ENCODE results near the gene DUSP3. TPM values are rescaled to one million over a fixed set of nuclear protein-coding genes. Genes with fewer than 3 reads are reported as not detected.
A peak's percentile ranks its signal among the peaks of the same experiment; 100 is the strongest.

The DUSP3 gene
- total and polyA plus RNA-seq, 2 donors, result 12.2 to 37.2 TPM

GRCh38 chr17:43790311-43790940 lies 11.6 kb upstream of the DUSP3 start:
- DNase-seq (ENCODE audit: low read depth in 6 of 9, low spot score in 9 of 9), result no peak
- Histone ChIP-seq H3K27me3 (ENCODE audit: control insufficient read depth in 2 of 2, insufficient read depth in 1 of 2, low read length in 1 of 2) (no peaks in the 10 kb centered on the region), H3K36me3 (ENCODE audit: control insufficient read depth in 2 of 2, insufficient read depth in 2 of 2, low read length in 1 of 2) (no peaks in the 10 kb centered on the region), H3K4me1 (ENCODE audit: control insufficient read depth in 2 of 2, insufficient read depth in 2 of 2, low read length in 2 of 2) (no peaks in the 10 kb centered on the region), H3K9me3 (ENCODE audit: control insufficient read depth in 2 of 2, insufficient read depth in 1 of 2, low read length in 1 of 2) (no peaks in the 10 kb centered on the region), H3K4me3 (ENCODE audit: low read length in 2 of 2) (no peak overlapping the region), H3K27ac (ENCODE audit: low read depth in 1 of 2, low read length in 1 of 2) (no peak overlapping the region)
- 91% methylated on average over 14 of the region's 14 CpGs for WGBS

DNA sequence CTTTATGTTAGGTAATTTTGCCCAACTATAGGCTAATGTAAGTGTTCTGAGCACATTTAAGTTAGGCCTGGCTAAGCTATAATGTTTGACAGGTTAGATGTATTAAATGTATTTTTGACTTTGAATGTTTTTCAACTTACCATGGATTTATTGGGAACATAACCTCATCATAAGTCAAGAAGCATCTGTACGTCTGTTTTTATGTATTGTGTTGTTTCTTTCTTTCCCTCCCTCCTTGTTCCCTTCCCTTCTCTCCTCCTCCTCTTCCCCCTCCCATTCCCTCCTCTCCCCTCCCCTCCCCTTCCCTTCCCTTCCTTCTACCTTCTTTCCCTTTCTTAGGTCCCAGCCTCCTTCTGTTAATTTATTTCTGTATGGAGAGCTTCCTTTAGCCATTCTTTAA lies 10.7 kb upstream of the DUSP3 start:
- H3K9me3 ChIP-seq (ENCODE audit: control insufficient read depth in 2 of 2, insufficient read depth in 1 of 2, low read length in 1 of 2), result no peaks in the 10 kb centered on the region
- no peak overlapping the region for H3K4me3 ChIP-seq (ENCODE audit: low read length in 2 of 2)
- WGBS, result 98% methylated on average over 1 of the region's 1 CpG
- no peaks in the 10 kb centered on the region for H3K36me3 ChIP-seq (ENCODE audit: control insufficient read depth in 2 of 2, insufficient read depth in 2 of 2, low read length in 1 of 2)
- peaks cover 0 to 3% of the 10 kb centered on the region in 2 donors for H3K27me3 ChIP-seq (ENCODE audit: control insufficient read depth in 2 of 2, insufficient read depth in 1 of 2, low read length in 1 of 2)
- H3K4me1 ChIP-seq (ENCODE audit: control insufficient read depth in 2 of 2, insufficient read depth in 2 of 2, low read length in 2 of 2), result no peaks in the 10 kb centered on the region
- DNase-seq (ENCODE audit: low read depth in 6 of 9, low spot score in 9 of 9), result no peak
- H3K27ac ChIP-seq (ENCODE audit: low read depth in 1 of 2, low read length in 1 of 2), result no peak overlapping the region

- Histone ChIP-seq H3K27me3 (ENCODE audit: control insufficient read depth in 2 of 2, insufficient read depth in 1 of 2, low read length in 1 of 2) (peaks cover 0 to 5% of the 10 kb centered on the region in 2 donors), H3K27ac (ENCODE audit: low read depth in 1 of 2, low read length in 1 of 2) (no peak overlapping the region), H3K4me3 (ENCODE audit: low read length in 2 of 2) (no peak overlapping the region), H3K9me3 (ENCODE audit: control insufficient read depth in 2 of 2, insufficient read depth in 1 of 2, low read length in 1 of 2) (no peaks in the 10 kb centered on the region), H3K4me1 (ENCODE audit: control insufficient read depth in 2 of 2, insufficient read depth in 2 of 2, low read length in 2 of 2) (no peaks in the 10 kb centered on the region), H3K36me3 (ENCODE audit: control insufficient read depth in 2 of 2, insufficient read depth in 2 of 2, low read length in 1 of 2) (no peaks in the 10 kb centered on the region)
- no peak for DNase-seq (ENCODE audit: low read depth in 6 of 9, low spot score in 9 of 9)
- WGBS, result 92% methylated on average over 5 of the region's 5 CpGs
Observed at GRCh38 chr17:43788540-43788939, 9.8 kb upstream of the DUSP3 start.

DNA sequence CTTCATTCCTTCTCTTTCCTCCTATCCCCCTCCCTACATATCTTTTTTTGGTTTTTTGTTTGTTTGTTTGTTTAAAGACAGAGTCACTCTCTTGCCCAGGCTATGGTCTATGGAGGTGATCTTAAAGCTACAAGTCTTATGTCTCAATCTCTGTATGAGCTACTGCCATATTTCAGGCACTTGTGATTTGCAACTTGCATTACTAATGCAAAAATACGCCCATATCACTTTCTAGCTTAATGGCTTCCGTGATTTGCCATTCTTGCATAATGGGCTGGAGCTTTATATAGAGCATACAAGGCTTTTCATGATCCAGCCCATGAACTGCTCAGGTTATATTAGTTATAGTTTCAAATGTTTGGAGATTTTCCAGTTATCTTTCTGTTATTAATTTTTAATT lies 9.0 kb upstream of the DUSP3 start:
- H3K4me1 ChIP-seq (ENCODE audit: control insufficient read depth in 2 of 2, insufficient read depth in 2 of 2, low read length in 2 of 2), result no peaks in the 10 kb centered on the region
- WGBS, result 95% methylated on average over 2 of the region's 2 CpGs
- H3K36me3 ChIP-seq (ENCODE audit: control insufficient read depth in 2 of 2, insufficient read depth in 2 of 2, low read length in 1 of 2), result no peaks in the 10 kb centered on the region
- DNase-seq (ENCODE audit: low read depth in 6 of 9, low spot score in 9 of 9), result no peak
- peaks cover 0 to 9% of the 10 kb centered on the region in 2 donors for H3K27me3 ChIP-seq (ENCODE audit: control insufficient read depth in 2 of 2, insufficient read depth in 1 of 2, low read length in 1 of 2)
- no peak overlapping the region for H3K4me3 ChIP-seq (ENCODE audit: low read length in 2 of 2)
- no peaks in the 10 kb centered on the region for H3K9me3 ChIP-seq (ENCODE audit: control insufficient read depth in 2 of 2, insufficient read depth in 1 of 2, low read length in 1 of 2)
- H3K27ac ChIP-seq (ENCODE audit: low read depth in 1 of 2, low read length in 1 of 2), result no peak overlapping the region

DNA sequence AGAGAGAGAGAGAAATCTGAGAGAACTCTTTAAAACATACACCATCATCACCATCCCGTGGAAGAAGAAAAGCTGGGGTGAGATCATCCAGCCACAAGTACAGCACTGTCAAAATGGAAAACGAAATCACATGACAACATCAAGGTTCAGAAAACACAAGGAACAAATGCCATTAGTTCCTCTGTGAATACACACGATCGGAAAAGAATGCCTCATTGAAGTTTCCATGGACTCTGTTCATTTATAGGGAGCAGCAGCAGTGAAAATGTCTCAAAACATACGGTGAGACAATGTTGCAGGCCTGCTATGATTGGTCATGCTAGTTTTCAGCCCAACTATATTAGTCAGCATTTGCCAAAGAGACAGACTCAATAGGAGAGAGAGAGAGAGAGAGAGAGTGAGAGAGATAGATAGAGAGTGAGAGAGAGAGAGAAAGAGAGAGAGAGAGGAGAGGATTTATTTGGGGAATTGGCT lies 5.9 kb upstream of the DUSP3 start:
- WGBS, result 94% methylated on average over 5 of the region's 5 CpGs
- Histone ChIP-seq H3K27ac (ENCODE audit: low read depth in 1 of 2, low read length in 1 of 2) (no peak overlapping the region), H3K9me3 (ENCODE audit: control insufficient read depth in 2 of 2, insufficient read depth in 1 of 2, low read length in 1 of 2) (no peaks in the 10 kb centered on the region), H3K4me1 (ENCODE audit: control insufficient read depth in 2 of 2, insufficient read depth in 2 of 2, low read length in 2 of 2) (peaks cover 0 to 2% of the 10 kb centered on the region in 2 donors), H3K4me3 (ENCODE audit: low read length in 2 of 2) (no peak overlapping the region), H3K27me3 (ENCODE audit: control insufficient read depth in 2 of 2, insufficient read depth in 1 of 2, low read length in 1 of 2) (peaks cover 17 to 33% of the 10 kb centered on the region in 2 donors), H3K36me3 (ENCODE audit: control insufficient read depth in 2 of 2, insufficient read depth in 2 of 2, low read length in 1 of 2) (no peaks in the 10 kb centered on the region)
- no peak for DNase-seq (ENCODE audit: low read depth in 6 of 9, low spot score in 9 of 9)

GRCh38 chr17:43784068-43784467 lies 5.3 kb upstream of the DUSP3 start:
- no peak overlapping the region for H3K4me3 ChIP-seq (ENCODE audit: low read length in 2 of 2)
- H3K9me3 ChIP-seq (ENCODE audit: control insufficient read depth in 2 of 2, insufficient read depth in 1 of 2, low read length in 1 of 2), result no peaks in the 10 kb centered on the region
- 92% methylated on average over 2 of the region's 2 CpGs for WGBS
- peaks cover 20 to 39% of the 10 kb centered on the region in 2 donors for H3K27me3 ChIP-seq (ENCODE audit: control insufficient read depth in 2 of 2, insufficient read depth in 1 of 2, low read length in 1 of 2)
- no peak overlapping the region for H3K27ac ChIP-seq (ENCODE audit: low read depth in 1 of 2, low read length in 1 of 2)
- H3K36me3 ChIP-seq (ENCODE audit: control insufficient read depth in 2 of 2, insufficient read depth in 2 of 2, low read length in 1 of 2), result no peaks in the 10 kb centered on the region
- DNase-seq (ENCODE audit: low read depth in 6 of 9, low spot score in 9 of 9), result no peak
- H3K4me1 ChIP-seq (ENCODE audit: control insufficient read depth in 2 of 2, insufficient read depth in 2 of 2, low read length in 2 of 2), result peaks cover 0 to 8% of the 10 kb centered on the region in 2 donors

- DNase-seq (ENCODE audit: low read depth in 6 of 9, low spot score in 9 of 9), result no peak
- H3K4me1 ChIP-seq (ENCODE audit: control insufficient read depth in 2 of 2, insufficient read depth in 2 of 2, low read length in 2 of 2), result peaks cover 0 to 10% of the 10 kb centered on the region in 2 donors
- H3K4me3 ChIP-seq (ENCODE audit: low read length in 2 of 2), result no peak overlapping the region
- no peaks in the 10 kb centered on the region for H3K36me3 ChIP-seq (ENCODE audit: control insufficient read depth in 2 of 2, insufficient read depth in 2 of 2, low read length in 1 of 2)
- H3K27me3 ChIP-seq (ENCODE audit: control insufficient read depth in 2 of 2, insufficient read depth in 1 of 2, low read length in 1 of 2), result peaks cover 20 to 47% of the 10 kb centered on the region in 2 donors
- H3K27ac ChIP-seq (ENCODE audit: low read depth in 1 of 2, low read length in 1 of 2), result no peak overlapping the region
- H3K9me3 ChIP-seq (ENCODE audit: control insufficient read depth in 2 of 2, insufficient read depth in 1 of 2, low read length in 1 of 2), result no peaks in the 10 kb centered on the region
- WGBS, result 88% methylated on average over 15 of the region's 15 CpGs
Observed at GRCh38 chr17:43782913-43783680, 4.3 kb upstream of the DUSP3 start.

- Histone ChIP-seq H3K27ac (ENCODE audit: low read depth in 1 of 2, low read length in 1 of 2) (peak within 1 kb of the TSS in 1 of 2 donors; percentile 80), H3K36me3 (ENCODE audit: control insufficient read depth in 2 of 2, insufficient read depth in 2 of 2, low read length in 1 of 2) (no peaks in the 10 kb centered on the region), H3K4me3 (ENCODE audit: low read length in 2 of 2) (peak within 1 kb of the TSS; percentile 45 to 87), H3K4me1 (ENCODE audit: control insufficient read depth in 2 of 2, insufficient read depth in 2 of 2, low read length in 2 of 2) (peaks cover 0 to 11% of the 10 kb centered on the region in 2 donors), H3K27me3 (ENCODE audit: control insufficient read depth in 2 of 2, insufficient read depth in 1 of 2, low read length in 1 of 2) (peaks cover 20 to 49% of the 10 kb centered on the region in 2 donors), H3K9me3 (ENCODE audit: control insufficient read depth in 2 of 2, insufficient read depth in 1 of 2, low read length in 1 of 2) (no peaks in the 10 kb centered on the region)
- 45% methylated on average over 7 of the region's 7 CpGs for WGBS
- DNase-seq (ENCODE audit: low read depth in 6 of 9, low spot score in 9 of 9), result no peak
Observed at GRCh38 chr17:43780135-43780534, 1.4 kb upstream of the DUSP3 start, which contains the start of gene CFAP97D1. Gene CFAP97D1, plus strand, starts transcription at chr17:43780435. Its CDS starts 28 bp downstream, at chr17:43780463.
